Measurements from ENCODE around the gene SRGAP2B. TPM values are rescaled to one million over a fixed set of nuclear protein-coding genes. Genes with fewer than 3 reads are reported as not detected.
"Not testable (repeated sequence)": the region's sequence is repeated elsewhere in the genome, so short reads cannot be mapped to it uniquely, and the experiment has no call there.

SRGAP2B gene
- total RNA-seq, result 37.4 TPM
- long read RNA-seq, full-length matches to known transcripts, result 5 of 41 reads
- long read RNA-seq, partial matches to known transcripts, result 8 of 41 reads
- long read RNA-seq, other reads (novel, unspliced or antisense), result 28 of 41 reads

DNA sequence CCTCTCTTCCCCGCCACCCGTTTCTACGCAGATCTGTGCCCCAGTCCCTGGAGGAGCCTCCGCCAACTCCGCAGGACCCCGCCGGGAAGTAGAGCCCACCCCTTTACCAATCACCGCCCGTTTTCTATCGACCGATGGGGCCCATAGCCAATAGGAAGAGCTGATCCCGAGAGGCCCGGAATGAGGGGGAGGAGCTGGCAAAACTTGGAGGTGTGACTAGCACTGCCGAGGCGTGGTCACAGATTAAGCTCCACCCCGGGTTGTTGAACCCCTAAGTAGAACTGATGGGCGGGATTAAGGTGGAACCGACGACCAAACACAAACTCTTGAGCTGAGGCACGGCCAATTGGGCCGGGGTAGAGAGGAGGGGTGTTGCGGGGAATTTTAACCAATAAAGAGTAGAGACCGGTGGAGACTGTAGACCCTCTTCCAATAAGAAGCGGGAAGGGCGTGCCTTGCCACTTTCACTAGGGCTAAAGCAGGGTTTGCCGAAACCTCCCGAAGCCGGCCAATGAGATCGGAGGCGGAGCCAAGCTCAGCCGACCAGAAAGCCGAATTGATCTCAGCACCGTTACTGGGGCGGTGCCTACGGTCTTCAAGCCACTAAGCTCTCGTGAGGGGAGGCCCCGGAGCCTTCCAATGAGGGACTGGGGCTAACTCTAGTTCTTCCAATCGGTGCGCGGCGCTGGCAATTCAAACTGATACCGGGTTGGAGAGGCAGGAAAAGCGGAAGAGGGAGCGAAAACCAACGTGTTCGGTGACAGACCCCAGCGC, at the start of gene SRGAP2B, which contains the start of gene FAM72D:
Gene SRGAP2B (minus strand): TSS at position 45 of the 774 bp plus-strand sequence. CDS start 2,427 bp downstream, outside the sequence.
Gene FAM72D (plus strand): TSS at position 691 of the 774 bp plus-strand sequence. CDS start 874 bp downstream, outside the sequence.
- Histone ChIP-seq H3K4me3 (peak within 1 kb of the TSS; percentile 52), H3K27ac (peak within 1 kb of the TSS; percentile 67)
- H3K9me3 ChIP-seq; intact Hi-C loops (cut with DNase I); H3K4me1 ChIP-seq; H3K36me3 ChIP-seq; DNase-seq; H3K27me3 ChIP-seq (ENCODE audit: low read depth): not testable (repeated sequence)
- ATAC-seq, result peak; percentile 89 to 93

DNA sequence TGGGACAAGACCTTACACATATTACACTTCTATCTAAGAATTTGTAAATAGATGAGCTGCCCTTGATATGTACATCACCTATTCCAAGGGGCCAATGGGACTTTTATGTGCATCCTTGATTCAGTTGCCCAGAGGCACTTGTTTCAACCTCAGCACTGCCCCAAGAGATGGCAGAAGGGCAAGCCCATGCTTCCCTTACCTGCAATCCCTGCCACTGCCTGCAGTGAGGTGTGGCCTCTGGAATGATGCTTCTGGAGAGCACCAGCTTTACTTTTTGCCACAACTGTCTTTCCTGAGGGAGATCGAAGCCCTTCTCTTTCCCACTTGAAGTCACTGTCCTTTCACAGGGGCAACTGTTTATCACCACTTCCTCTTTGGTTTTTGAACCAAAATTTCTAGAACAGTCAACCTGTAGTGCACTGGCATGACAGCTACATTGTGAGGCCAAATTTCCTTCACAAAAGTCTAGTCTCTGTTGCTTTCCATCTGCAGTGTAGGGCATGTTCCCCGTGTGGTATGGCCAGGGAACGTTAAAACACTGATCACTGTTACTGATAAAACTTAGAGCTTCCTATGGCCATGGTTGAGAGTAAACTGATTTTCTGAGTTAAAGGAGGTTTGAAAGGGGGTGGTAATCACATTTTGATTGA, 49.3 kb upstream of the SRGAP2B start:
- ATAC-seq; H3K27ac ChIP-seq; DNase-seq; H3K36me3 ChIP-seq; H3K4me1 ChIP-seq; H3K4me3 ChIP-seq; intact Hi-C loops (cut with DNase I); H3K27me3 ChIP-seq (ENCODE audit: low read depth); H3K9me3 ChIP-seq: not testable (repeated sequence)

DNA sequence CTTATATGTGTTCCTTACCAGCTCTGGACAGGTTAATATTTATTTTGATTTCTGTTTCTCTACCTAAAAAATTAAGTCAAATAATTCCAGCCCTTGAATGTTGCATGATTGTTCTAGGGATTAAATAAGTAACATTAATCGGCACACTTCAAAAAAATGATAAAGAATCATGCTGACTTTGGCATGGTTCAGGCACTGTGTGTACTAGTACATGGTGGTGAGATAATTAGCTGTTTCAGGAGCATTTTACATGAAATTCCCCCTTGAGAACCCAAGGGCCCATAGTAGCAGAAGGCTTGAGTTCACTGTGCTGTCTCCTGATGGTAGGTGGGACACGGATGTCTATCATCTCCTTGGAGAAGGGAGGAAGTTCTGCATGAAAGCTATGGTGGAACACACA, 45.4 kb upstream of the SRGAP2B start:
- H3K27ac ChIP-seq; intact Hi-C loops (cut with DNase I); H3K36me3 ChIP-seq; H3K27me3 ChIP-seq (ENCODE audit: low read depth); H3K9me3 ChIP-seq; ATAC-seq; H3K4me3 ChIP-seq; H3K4me1 ChIP-seq; DNase-seq: not testable (repeated sequence)

DNA sequence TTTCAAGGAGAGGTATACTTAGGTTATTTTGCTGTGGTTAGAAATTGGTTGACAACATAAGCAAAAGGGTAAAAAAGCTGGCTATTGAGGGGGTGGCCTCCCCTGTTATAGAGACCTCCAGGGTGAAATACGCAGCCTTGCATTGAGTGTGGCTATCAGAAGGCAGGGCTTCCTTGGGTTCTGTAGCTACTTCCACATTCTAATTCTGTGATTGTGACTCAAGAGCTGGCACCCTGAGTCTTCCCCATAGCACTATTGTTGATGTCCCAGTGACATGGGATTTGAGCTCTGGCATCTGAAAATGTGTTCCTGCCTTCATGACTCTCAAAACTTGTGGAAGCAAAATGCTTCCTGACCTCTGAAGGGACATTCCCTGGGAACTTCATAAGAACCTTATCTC, 39.3 kb upstream of the SRGAP2B start:
- H3K36me3 ChIP-seq; H3K27ac ChIP-seq; H3K9me3 ChIP-seq; H3K4me1 ChIP-seq; intact Hi-C loops (cut with DNase I); DNase-seq; H3K4me3 ChIP-seq; H3K27me3 ChIP-seq (ENCODE audit: low read depth): not testable (repeated sequence)
- ATAC-seq, result peak; percentile 64 to 68

DNA sequence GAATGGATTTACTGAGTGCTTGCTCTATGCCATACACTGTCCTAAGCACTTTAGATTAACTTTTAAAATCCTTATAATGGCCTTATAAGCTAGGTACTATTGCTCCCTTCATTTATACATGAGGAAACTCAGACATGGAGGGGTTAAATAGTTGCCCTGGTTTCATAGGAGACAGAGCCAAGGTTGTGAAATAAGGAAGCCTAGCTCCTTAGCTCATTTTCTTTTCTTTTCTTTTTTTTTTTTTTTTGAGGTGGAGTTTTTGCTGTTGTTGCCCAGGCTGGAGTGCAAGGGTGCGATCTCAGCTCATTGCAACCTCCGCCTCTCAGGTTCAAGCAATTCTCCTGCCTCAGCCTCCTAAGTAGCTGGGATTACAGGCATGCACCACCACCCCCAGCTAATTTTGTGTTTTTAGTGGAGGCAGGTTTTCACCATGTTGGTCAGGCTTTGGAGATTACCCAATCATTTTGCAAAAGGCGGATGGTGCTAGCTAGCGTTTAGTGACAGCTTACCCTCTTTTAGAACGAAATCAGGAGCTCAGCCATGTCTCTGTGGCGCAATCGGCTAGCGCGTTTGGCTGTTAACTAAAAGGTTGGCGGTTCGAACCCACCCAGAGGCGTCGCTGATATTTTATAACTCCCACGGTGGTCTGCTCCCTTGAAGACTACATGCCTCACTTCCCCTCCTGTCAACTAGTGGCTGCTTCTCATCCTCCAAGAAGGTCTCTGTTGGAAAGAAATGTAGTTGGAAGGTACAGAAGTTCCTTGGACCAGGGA, 33.8 kb upstream of the SRGAP2B start:
- intact Hi-C loops (cut with DNase I); H3K36me3 ChIP-seq; H3K4me3 ChIP-seq; H3K4me1 ChIP-seq; H3K27me3 ChIP-seq (ENCODE audit: low read depth); H3K9me3 ChIP-seq; H3K27ac ChIP-seq: not testable (repeated sequence)
- ATAC-seq, result peak; percentile 64 to 75
- DNase-seq, result peak; percentile 31

DNA sequence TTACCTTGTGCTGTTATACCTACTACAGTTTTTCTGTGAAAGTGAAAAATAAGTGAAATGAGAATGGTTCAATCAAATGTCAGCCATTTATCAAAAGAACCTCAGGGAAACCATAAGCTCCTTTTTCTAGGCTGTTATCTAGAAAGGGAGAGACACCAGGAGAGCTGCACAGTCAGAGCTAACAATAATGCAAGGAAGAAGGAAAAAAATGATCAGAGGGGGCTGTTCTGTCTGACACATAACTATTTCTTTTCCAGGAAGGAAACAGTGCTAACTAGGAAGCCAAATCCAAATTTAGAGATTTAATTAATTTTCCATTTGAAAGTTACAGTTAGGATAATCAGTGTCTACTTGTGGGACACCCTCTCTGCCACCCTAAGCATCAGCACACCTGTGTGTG, 32.0 kb upstream of the SRGAP2B start:
- H3K9me3 ChIP-seq; DNase-seq; H3K36me3 ChIP-seq; ATAC-seq; intact Hi-C loops (cut with DNase I); H3K27me3 ChIP-seq (ENCODE audit: low read depth); H3K27ac ChIP-seq; H3K4me1 ChIP-seq; H3K4me3 ChIP-seq: not testable (repeated sequence)

DNA sequence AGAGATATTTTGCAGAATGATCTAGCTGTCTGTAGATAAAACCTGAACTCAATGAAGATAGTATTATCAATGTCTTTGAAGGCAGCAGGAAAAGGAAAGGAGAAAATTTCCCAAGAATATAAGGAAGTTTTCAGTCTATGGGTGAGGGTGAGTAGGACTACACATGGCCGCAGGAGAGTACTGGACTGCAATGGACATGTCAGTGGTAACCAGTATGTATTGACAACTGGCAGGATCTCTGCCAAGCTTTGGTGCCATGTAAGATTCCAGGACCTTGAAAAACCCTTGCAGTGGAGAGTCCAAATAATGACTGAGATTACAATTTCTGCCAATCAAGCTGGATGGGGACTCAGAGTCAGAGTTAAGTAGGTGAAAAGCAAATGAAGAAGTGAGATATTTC, 30.0 kb upstream of the SRGAP2B start:
- intact Hi-C loops (cut with DNase I); DNase-seq; H3K4me3 ChIP-seq; ATAC-seq; H3K27me3 ChIP-seq (ENCODE audit: low read depth); H3K36me3 ChIP-seq; H3K27ac ChIP-seq; H3K4me1 ChIP-seq; H3K9me3 ChIP-seq: not testable (repeated sequence)

DNA sequence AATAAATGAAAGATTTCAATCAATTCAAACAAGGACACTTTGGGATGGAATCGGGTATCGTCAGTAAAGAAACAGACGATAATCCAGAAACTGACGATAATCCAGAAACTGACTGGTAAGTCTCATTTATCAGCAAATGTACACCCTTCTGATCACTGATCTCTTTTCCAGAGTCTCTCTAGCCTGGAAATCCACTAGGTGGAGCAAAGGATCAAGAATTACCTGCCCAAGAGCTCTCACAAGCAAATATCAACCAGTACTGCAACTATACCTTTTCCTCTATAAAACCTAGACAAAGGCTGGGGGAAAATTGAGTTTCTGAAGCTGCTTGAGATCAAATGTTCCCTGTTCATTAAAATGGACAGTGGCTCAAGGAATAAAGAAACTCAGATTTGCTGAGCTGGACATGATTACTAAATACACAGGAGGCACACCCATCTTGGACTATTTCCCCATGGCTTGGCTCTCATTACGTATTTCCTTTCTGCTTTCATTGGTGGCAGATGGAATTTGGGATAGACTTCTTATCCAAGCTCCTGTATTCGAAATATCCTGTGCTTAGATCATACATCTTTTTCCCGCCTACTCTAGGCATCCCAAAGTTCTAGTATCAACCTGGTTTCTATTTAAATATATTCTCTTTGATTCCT, 29.0 kb upstream of the SRGAP2B start:
- H3K9me3 ChIP-seq, result not testable (repeated sequence)

DNA sequence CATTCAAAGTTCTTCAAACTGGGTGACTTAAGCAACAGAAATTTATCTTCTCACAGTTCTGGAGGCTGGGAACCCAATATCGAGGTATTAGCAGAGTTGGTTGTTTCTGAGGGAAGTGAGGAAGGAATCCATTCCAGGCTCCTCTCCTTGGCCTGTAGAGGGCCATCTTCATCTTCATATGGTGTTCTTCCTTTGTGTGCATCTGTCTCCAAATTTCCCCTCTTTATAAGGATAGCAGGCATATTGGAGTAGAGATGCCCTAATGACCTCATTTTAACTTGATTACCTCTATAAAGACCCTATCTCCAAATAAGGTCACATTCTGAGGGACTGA, 27.9 kb upstream of the SRGAP2B start:
- H3K36me3 ChIP-seq; DNase-seq; H3K9me3 ChIP-seq; intact Hi-C loops (cut with DNase I); H3K4me1 ChIP-seq; H3K4me3 ChIP-seq; H3K27me3 ChIP-seq (ENCODE audit: low read depth); H3K27ac ChIP-seq: not testable (repeated sequence)
- peak; percentile 56 to 71 for ATAC-seq

More for the DNA sequence above, 29.0 kb upstream of the SRGAP2B start:
- ATAC-seq, result peak in 1 of 2 donors; percentile 63
- H3K36me3 ChIP-seq; H3K27ac ChIP-seq; intact Hi-C loops (cut with DNase I); DNase-seq; H3K4me1 ChIP-seq; H3K4me3 ChIP-seq; H3K27me3 ChIP-seq (ENCODE audit: low read depth): not testable (repeated sequence)

DNA sequence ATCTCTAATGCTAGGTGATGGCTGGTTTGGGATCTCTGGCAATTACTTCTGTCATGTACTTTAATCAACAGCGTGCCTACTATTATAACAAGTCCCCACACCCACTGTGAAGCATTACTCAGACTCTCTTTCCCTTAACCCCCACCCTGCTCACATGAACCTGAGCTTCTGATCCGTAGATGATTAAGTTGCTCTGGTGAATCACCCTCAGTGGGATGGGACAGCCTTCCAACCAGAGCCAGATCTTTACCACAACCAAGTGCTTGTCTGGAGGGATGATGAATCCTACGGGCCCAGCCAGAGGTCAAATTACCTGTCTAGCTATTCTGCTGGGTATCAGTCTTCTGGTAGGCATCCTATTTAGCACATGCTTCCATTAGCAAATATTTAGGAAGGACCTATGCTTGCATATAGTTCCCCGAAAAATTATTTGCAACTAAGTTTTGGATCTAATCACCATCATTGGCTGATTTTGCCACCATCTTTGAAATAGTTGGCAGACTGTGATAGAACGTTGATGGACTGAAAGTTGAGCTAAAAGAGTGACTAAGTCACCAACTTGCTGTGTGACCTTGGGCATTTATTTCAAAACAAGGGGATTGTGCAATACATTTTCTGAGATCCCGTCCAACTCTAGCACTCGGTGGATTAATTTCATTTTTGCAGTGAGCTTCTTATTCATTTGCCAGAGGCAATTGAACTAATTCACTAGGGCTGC, 27.4 kb upstream of the SRGAP2B start:
- ATAC-seq, result peak; percentile 56 to 74
- H3K4me3 ChIP-seq; H3K27me3 ChIP-seq (ENCODE audit: low read depth); H3K27ac ChIP-seq; H3K36me3 ChIP-seq; H3K4me1 ChIP-seq; H3K9me3 ChIP-seq; DNase-seq; intact Hi-C loops (cut with DNase I): not testable (repeated sequence)

DNA sequence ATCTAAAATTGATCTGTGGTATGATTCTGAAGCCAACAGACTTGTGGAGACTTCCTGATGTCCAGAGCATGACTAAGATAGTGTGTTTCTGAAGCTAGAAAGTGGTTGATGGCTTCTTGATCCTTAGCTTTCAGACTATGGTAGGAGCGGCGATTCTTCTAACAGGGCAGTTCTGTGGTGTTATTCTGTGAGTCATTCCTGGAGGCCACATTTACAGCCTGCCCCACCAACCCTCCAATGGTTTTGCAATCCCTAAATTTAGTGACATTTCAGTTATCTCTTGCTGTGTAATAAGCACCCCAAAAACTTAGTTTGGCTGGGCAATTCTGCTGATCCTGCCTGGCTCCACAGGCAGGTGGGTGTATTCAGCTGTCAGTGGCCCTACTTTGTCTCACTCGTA, 24.7 kb upstream of the SRGAP2B start:
- H3K27ac ChIP-seq; intact Hi-C loops (cut with DNase I); H3K4me3 ChIP-seq; H3K27me3 ChIP-seq (ENCODE audit: low read depth); ATAC-seq; DNase-seq; H3K36me3 ChIP-seq; H3K4me1 ChIP-seq; H3K9me3 ChIP-seq: not testable (repeated sequence)

DNA sequence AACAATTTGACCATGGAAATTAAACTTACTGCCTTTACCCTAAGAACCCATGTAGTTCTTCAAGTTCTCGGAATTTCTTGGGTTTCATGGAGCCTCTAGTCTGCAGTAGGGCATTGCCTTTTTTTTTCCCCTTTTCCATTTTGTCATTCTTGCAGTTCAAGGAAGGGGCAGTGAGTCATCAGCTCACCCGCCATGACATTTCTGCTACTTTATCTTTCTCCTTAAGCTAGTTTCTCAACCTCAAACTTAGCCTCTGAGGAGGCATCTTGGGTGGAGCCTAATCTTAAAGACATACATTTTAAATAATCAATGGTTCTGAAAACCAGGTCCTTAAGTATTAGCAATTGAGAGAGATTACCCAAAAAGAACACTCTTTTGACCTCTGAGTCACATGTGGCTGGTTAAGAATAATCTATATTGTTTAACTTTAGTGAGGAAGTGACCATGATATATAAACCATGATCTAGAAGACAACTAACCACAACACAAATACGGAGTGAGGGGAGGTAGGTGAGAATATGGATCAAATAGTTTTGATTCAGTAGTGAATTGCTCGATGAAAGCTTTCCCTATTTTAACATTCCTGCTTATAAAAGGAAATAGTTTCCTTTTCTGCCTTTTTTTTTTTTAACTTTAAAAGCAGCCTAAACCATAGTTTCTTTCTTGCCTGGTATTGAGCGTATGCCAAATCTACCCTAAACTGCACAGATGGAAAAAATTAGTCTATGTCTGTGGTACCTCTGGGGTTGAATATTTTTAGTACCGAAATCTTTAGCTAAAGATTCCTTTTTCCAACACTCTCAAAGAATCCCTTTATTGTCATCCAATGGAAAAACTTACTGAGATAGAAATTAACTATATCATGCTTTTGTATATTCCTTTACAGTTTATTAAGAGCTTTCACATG, 20.7 kb upstream of the SRGAP2B start:
- intact Hi-C loops (cut with DNase I), result not testable (repeated sequence)

More for the DNA sequence above, 20.7 kb upstream of the SRGAP2B start:
- H3K4me3 ChIP-seq; H3K27ac ChIP-seq; DNase-seq; H3K9me3 ChIP-seq; H3K27me3 ChIP-seq (ENCODE audit: low read depth); H3K36me3 ChIP-seq; H3K4me1 ChIP-seq: not testable (repeated sequence)
- peak; percentile 40 to 49 for ATAC-seq
